ENCODE data around the gene L3HYPDH. TPM values are rescaled to one million over a fixed set of nuclear protein-coding genes. Genes with fewer than 3 reads are reported as not detected.

Gene L3HYPDH
- total and polyA plus RNA-seq, 3 experiments from 2014 or later = 2.6 to 10.1 (median 8.1) TPM

Other genes starting within 250 kb of the L3HYPDH start
- under 1 TPM; 0.73 to 0.90 TPM for gene GPR135, start 19.0 kb downstream of the L3HYPDH start, total RNA-seq
- gene GPR135, start 19.0 kb downstream of the L3HYPDH start, polyA plus RNA-seq = 0.64 TPM
- gene JKAMP, start 109 bp upstream of the L3HYPDH start, total RNA-seq = 10 to 100 TPM; 22.3 to 30.4 TPM
- 57.0 TPM for gene JKAMP, start 109 bp upstream of the L3HYPDH start, polyA plus RNA-seq
- not detected for gene CCDC175, start 92.4 kb upstream of the L3HYPDH start, total RNA-seq
- gene CCDC175, start 92.4 kb upstream of the L3HYPDH start, polyA plus RNA-seq = not detected